IMR-90 (cell line): ENCODE measurements around the gene LMNTD2. TPM values are rescaled to one million over a fixed set of nuclear protein-coding genes. Genes with fewer than 3 reads are reported as not detected.

Experiments used
- ATAC-seq: fragments of 200-7000 bp; cut with Tn5 transposase; 2 replicates; pipeline ENCODE4 v1.9.1; 2020; ENCODE audit warnings: low read depth, mild to moderate bottlenecking, moderate library complexity
- BruUV-seq: library from RNA; stranded (reverse); fragments of 400-500 nt; replicated peaks from 2 replicates; lab custom pipeline; 2021; lab: Mats Ljungman, UMichigan
- CTCF ChIA-PET: fragments of 300-600 bp; formaldehyde crosslinking; extraction: SDS; loops from one replicate; lab custom pipeline; 2021; ENCODE audit warnings: antibody characterized with exemption; lab: Yijun Ruan, JAX
- POLR2A ChIA-PET: fragments of 300-600 bp; sonication (Branson Sonifier 250); formaldehyde crosslinking; loops from one replicate; lab custom pipeline; 2022; ENCODE audit warnings: antibody characterized with exemption; ENCODE audit not compliant: unreplicated experiment; lab: Charles Lee
- DNase-seq: peaks from one replicate; pipeline ENCODE4 v3.0.0; 2013
- H2AFZ ChIP-seq: replicated peaks from 2 replicates; pipeline ENCODE3; 2013; ENCODE audit warnings: low read length, mild to moderate bottlenecking; ENCODE audit not compliant: poor library complexity
- H2AK5ac ChIP-seq: 2 replicates; pipeline ENCODE4 v1.6.1; 2013; ENCODE audit warnings: low read depth, low read length, inconsistent platforms
- H2AK9ac ChIP-seq: replicated peaks from 2 replicates; pipeline ENCODE3; 2013; ENCODE audit warnings: mild to moderate bottlenecking, low read depth, low read length, moderate library complexity; ENCODE audit not compliant: poor library complexity
- H2BK120ac ChIP-seq: 2 replicates; pipeline ENCODE4 v1.6.1; 2013; ENCODE audit warnings: low read depth, low read length, inconsistent platforms
- H2BK15ac ChIP-seq: 3 replicates; pipeline ENCODE4 v1.6.1; 2013; ENCODE audit warnings: low read depth, low read length, inconsistent platforms
- H2BK20ac ChIP-seq: 2 replicates; pipeline ENCODE4 v1.6.1; 2013; ENCODE audit warnings: low read depth, mild to moderate bottlenecking, inconsistent platforms, low read length, moderate library complexity
- H2BK5ac ChIP-seq: 2 replicates; pipeline ENCODE4 v1.6.1; 2013; ENCODE audit warnings: mild to moderate bottlenecking, low read depth, low read length, inconsistent platforms; ENCODE audit not compliant: poor library complexity, severe bottlenecking
- H3K14ac ChIP-seq: replicated peaks from 2 replicates; pipeline ENCODE4 v1.6.1; 2013; ENCODE audit warnings: low read depth, low read length, inconsistent platforms
- H3K18ac ChIP-seq: 2 replicates; pipeline ENCODE4 v1.6.1; 2013; ENCODE audit warnings: low read depth, low read length, control low read depth
- H3K23ac ChIP-seq: 2 replicates; pipeline ENCODE4 v1.6.1; 2013; ENCODE audit warnings: low read depth, low read length, inconsistent platforms
- H3K27ac ChIP-seq: 2 replicates; pipeline ENCODE4 v1.5.1; 2013; ENCODE audit warnings: mild to moderate bottlenecking, control low read depth, low read length; ENCODE audit not compliant: insufficient read depth
- H3K27me3 ChIP-seq: 2 replicates; pipeline ENCODE4 v1.6.1; 2013; ENCODE audit warnings: low read length; ENCODE audit not compliant: control insufficient read depth, insufficient read depth
- H3K36me3 ChIP-seq: 2 replicates; pipeline ENCODE4 v1.6.1; 2013; ENCODE audit warnings: low read length, mixed read lengths; ENCODE audit not compliant: control insufficient read depth, insufficient read depth
- H3K4ac ChIP-seq: 2 replicates; pipeline ENCODE4 v1.6.1; 2013; ENCODE audit warnings: low read depth, low read length, inconsistent platforms
- H3K4me1 ChIP-seq: 2 replicates; pipeline ENCODE4 v1.6.1; 2013; ENCODE audit warnings: low read length, mixed read lengths; ENCODE audit not compliant: control insufficient read depth, insufficient read depth
- H3K4me2 ChIP-seq: 2 replicates; pipeline ENCODE4 v1.6.1; 2013; ENCODE audit warnings: low read depth, mild to moderate bottlenecking, control low read depth, low read length, moderate library complexity
- H3K4me3 ChIP-seq: 2 replicates; pipeline ENCODE4 v1.5.1; 2013; ENCODE audit warnings: low read depth, mild to moderate bottlenecking, control low read depth, low read length, moderate library complexity; ENCODE audit not compliant: insufficient read depth
- H3K56ac ChIP-seq: 2 replicates; pipeline ENCODE4 v1.6.1; 2013; ENCODE audit warnings: low read length, inconsistent platforms; ENCODE audit not compliant: insufficient read depth; ENCODE audit errors: extremely low read depth
- H3K79me1 ChIP-seq, 2 experiments: 2 replicates each; pipeline ENCODE4 v1.6.1; 2013; ENCODE audit warnings: low read length in 2 of 2, inconsistent platforms in 1 of 2, low read depth in 1 of 2
- H3K9ac ChIP-seq: 2 replicates; pipeline ENCODE4 v1.6.1; 2013; ENCODE audit warnings: low read depth, low read length, control low read depth
- H3K9me1 ChIP-seq: 2 replicates; pipeline ENCODE4 v1.6.1; 2013; ENCODE audit warnings: low read length, inconsistent platforms; ENCODE audit not compliant: insufficient read depth
- H3K9me3 ChIP-seq: 2 replicates; pipeline ENCODE4 v1.6.1; 2013; ENCODE audit warnings: low read length; ENCODE audit not compliant: control insufficient read depth, insufficient read depth
- H4K20me1 ChIP-seq: 2 replicates; pipeline ENCODE4 v1.6.1; 2013; ENCODE audit warnings: low read length, inconsistent platforms; ENCODE audit not compliant: insufficient read depth
- H4K5ac ChIP-seq: 2 replicates; pipeline ENCODE4 v1.6.1; 2013; ENCODE audit warnings: mild to moderate bottlenecking, low read depth, low read length, control low read depth
- H4K8ac ChIP-seq, 2 experiments: 2 replicates each; pipeline ENCODE4 v1.6.1; 2013; ENCODE audit warnings: low read depth in 2 of 2, low read length in 2 of 2, control low read depth in 1 of 2, inconsistent platforms in 1 of 2
- H4K91ac ChIP-seq: 2 replicates; pipeline ENCODE4 v1.6.1; 2013; ENCODE audit warnings: low read depth, low read length, inconsistent platforms; ENCODE audit not compliant: insufficient read depth
- BHLHE40 ChIP-seq: fragments of 150-350 bp; IDR thresholded peaks from 2 replicates; pipeline ENCODE4 v1.6.1; 2016; ENCODE audit warnings: mild to moderate bottlenecking, low read depth, low read length
- CEBPB ChIP-seq: IDR thresholded peaks from 2 replicates; pipeline ENCODE4 v1.6.1; 2012; ENCODE audit warnings: low read depth, low read length, improper control_type of control experiment
- CHD1 ChIP-seq: IDR thresholded peaks from 2 replicates; pipeline ENCODE4 v1.6.1; 2012; ENCODE audit warnings: low read depth, low read length, improper control_type of control experiment
- FOS ChIP-seq: fragments of 150-350 bp; IDR thresholded peaks from 2 replicates; pipeline ENCODE4 v1.6.1; 2016; ENCODE audit warnings: low read depth, low read length
- MAFK ChIP-seq: IDR thresholded peaks from 2 replicates; pipeline ENCODE4 v1.6.1; 2012; ENCODE audit warnings: low read depth, low read length, improper control_type of control experiment
- MAZ ChIP-seq: IDR thresholded peaks from 2 replicates; pipeline ENCODE4 v1.6.1; 2012; ENCODE audit warnings: low read depth, mild to moderate bottlenecking, low read length, improper control_type of control experiment, moderate library complexity, borderline replicate concordance
- MXI1 ChIP-seq: IDR thresholded peaks from 2 replicates; pipeline ENCODE4 v1.6.1; 2012; ENCODE audit warnings: low read depth, mild to moderate bottlenecking, low read length, moderate library complexity, borderline replicate concordance
- NFE2L2 ChIP-seq: fragments of 150-350 bp; IDR thresholded peaks from 2 replicates; pipeline ENCODE4 v1.6.1; 2016; ENCODE audit warnings: low read depth, mild to moderate bottlenecking, low read length
- POLR2A ChIP-seq: IDR thresholded peaks from 2 replicates; pipeline ENCODE4 v1.6.1; 2012; ENCODE audit warnings: mild to moderate bottlenecking, low read depth, low read length
- RAD21 ChIP-seq: IDR thresholded peaks from 2 replicates; pipeline ENCODE4 v1.6.1; 2012; ENCODE audit warnings: low read length, improper control_type of control experiment
- RCOR1 ChIP-seq: IDR thresholded peaks from 2 replicates; pipeline ENCODE4 v1.6.1; 2012; ENCODE audit warnings: mild to moderate bottlenecking, low read length, improper control_type of control experiment; ENCODE audit not compliant: insufficient replicate concordance
- RFX5 ChIP-seq: IDR thresholded peaks from 2 replicates; pipeline ENCODE4 v1.8.0; 2012; ENCODE audit warnings: low read depth, mild to moderate bottlenecking, low read length, moderate library complexity
- SMC3 ChIP-seq: fragments of 150-350 bp; IDR thresholded peaks from 2 replicates; pipeline ENCODE4 v1.6.1; 2016; ENCODE audit warnings: low read depth, mild to moderate bottlenecking, antibody characterized with exemption, low read length, moderate library complexity
- WGBS, 2 experiments: methylation state at CpG; one replicate each; pipeline versions ENCODE4 v1.1.5 to v1.1.7; 2013; ENCODE audit warnings: missing lambda C conversion rate in 2 of 2; ENCODE audit not compliant: insufficient read length in 1 of 2; ENCODE audit errors: extremely low coverage in 2 of 2; 5-methylcytosine and 5-hydroxymethylcytosine counted together
- dilution Hi-C: fragments of 300-500 bp; cut with HindIII; formaldehyde crosslinking; loops from one replicate; pipeline ENCODE4 v1.14.3; 2018; ENCODE audit warnings: low sequenced_read_pairs; ENCODE audit not compliant: unreplicated experiment
- in situ Hi-C: fragments of 300-500 bp; cut with MboI; formaldehyde crosslinking; loops from 3 replicates; pipeline ENCODE4 v1.14.3; 2019; ENCODE audit warnings: low sequenced_read_pairs, inconsistent platforms, mixed read lengths
- intact Hi-C: fragments of 100-400 bp; cut with micrococcal nuclease; formaldehyde crosslinking; loops from 2 replicates; pipeline ENCODE4 v1.10.0; 2022
- polyA plus RNA-seq, 3 experiments: library from polyadenylated mRNA; depleted of rRNA; stranded (reverse); fragments of >200 nt; gene quantifications; 2 replicates each; pipeline ENCODE4 v1.2.3, GENCODE V29; 2012; ENCODE audit warnings: low replicate concordance in 1 of 3
- total RNA-seq: library from RNA; depleted of rRNA; stranded (reverse); fragments of >200 nt; gene quantifications from 2 replicates; pipeline ENCODE4 v1.2.3, GENCODE V29; 2012
- TF ChIP-seq, protein P1 (sequence below): fragments of 150-350 bp; IDR thresholded peaks from 2 replicates; pipeline ENCODE4 v1.6.1; 2017; ENCODE audit warnings: mild to moderate bottlenecking, antibody characterized with exemption, low read length, low read depth
- TF ChIP-seq, protein P2 (sequence below): fragments of 150-350 bp; IDR thresholded peaks from 2 replicates; pipeline ENCODE4 v1.6.1; 2016; ENCODE audit warnings: low read depth, mild to moderate bottlenecking, low read length, moderate library complexity, borderline replicate concordance
- TF ChIP-seq, protein P3 (sequence below): conservative IDR thresholded peaks from 2 replicates; pipeline ENCODE4 v1.5.1; 2012; ENCODE audit warnings: mild to moderate bottlenecking, low read depth, low read length, improper control_type of control experiment

The LMNTD2 gene
- total and polyA plus RNA-seq, 2 of the 4 experiments (the other 2 are of a cell fraction) = 0.18 to 1.3 TPM

DNA sequence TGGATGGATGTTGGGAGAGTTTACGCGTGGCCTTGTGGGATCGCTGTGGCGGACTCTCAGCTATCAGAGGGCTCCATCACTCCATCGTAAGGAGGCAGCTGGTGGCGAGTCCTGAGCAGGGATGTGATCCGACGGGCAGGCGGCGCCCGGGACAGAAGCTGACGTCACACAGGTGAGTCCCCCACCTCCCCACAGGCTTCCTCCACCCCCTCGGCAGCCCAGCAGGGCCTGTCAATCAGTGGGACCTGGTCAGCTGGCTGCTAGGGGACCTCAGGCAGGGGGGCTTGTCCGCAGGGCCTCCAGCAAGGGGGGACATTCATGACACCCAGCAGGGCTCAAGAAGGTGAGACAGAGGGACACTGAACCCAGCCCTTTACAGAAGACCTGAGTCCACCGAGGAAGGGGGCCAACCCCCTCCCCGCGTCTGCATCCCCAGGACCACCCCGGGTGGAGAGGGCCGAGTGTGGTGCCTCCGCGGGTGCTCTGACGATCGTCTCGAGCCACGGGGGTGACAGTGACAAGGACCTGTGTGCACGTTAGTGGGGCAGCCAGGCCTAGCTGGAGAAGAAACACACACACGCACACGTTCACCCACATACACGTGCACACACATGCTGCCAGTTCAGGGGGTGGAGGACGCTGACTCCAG is 32.2 kb downstream of the LMNTD2 start:
- POLR2A ChIA-PET = no interaction called here
- Histone ChIP-seq H2BK20ac (no peak overlapping the region), H2AK9ac (no peak overlapping the region), H3K27me3 (no peaks in the 10 kb centered on the region), H2AK5ac (no peak overlapping the region), H2AFZ (no peak overlapping the region), H2BK15ac (no peak overlapping the region), H3K56ac (no peak overlapping the region), H3K14ac (no peak overlapping the region), H3K9ac (no peak overlapping the region), H4K5ac (no peak overlapping the region), H3K9me1 (no peaks in the 10 kb centered on the region), H3K79me1 (peaks cover 0 to 7% of the 10 kb centered on the region in 2 experiments; a peak in 2 of 4 replicates), H3K4me1 (no peaks in the 10 kb centered on the region), H3K4me3 (no peak overlapping the region), H4K8ac (no peak overlapping the region), H2BK5ac (no peak overlapping the region), H2BK120ac (no peak overlapping the region), H4K20me1 (peaks cover 8% of the 10 kb centered on the region), H4K91ac (no peak overlapping the region), H3K4ac (no peak overlapping the region), H3K9me3 (no peaks in the 10 kb centered on the region), H3K27ac (no peak overlapping the region), H3K4me2 (no peak overlapping the region), H3K36me3 (peaks cover 19% of the 10 kb centered on the region; the same call in 1 of the 2 replicates), H3K18ac (no peak overlapping the region), H3K23ac (no peak overlapping the region)
- CTCF ChIA-PET = no interaction called here
- TF ChIP-seq SMC3 = no peak
- TF ChIP-seq MAFK = no peak
- no peak for TF ChIP-seq FOS
- no peak for TF ChIP-seq BHLHE40
- no peak for TF ChIP-seq MAZ
- TF ChIP-seq CHD1 = no peak
- no peak for TF ChIP-seq NFE2L2
- TF ChIP-seq RAD21 = no peak
- TF ChIP-seq RCOR1 = no peak
- TF ChIP-seq MXI1 = no peak
- TF ChIP-seq, protein P1, sequence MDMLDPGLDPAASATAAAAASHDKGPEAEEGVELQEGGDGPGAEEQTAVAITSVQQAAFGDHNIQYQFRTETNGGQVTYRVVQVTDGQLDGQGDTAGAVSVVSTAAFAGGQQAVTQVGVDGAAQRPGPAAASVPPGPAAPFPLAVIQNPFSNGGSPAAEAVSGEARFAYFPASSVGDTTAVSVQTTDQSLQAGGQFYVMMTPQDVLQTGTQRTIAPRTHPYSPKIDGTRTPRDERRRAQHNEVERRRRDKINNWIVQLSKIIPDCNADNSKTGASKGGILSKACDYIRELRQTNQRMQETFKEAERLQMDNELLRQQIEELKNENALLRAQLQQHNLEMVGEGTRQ = no peak
- TF ChIP-seq CEBPB = no peak
- no peak for TF ChIP-seq POLR2A
- TF ChIP-seq, protein P2, sequence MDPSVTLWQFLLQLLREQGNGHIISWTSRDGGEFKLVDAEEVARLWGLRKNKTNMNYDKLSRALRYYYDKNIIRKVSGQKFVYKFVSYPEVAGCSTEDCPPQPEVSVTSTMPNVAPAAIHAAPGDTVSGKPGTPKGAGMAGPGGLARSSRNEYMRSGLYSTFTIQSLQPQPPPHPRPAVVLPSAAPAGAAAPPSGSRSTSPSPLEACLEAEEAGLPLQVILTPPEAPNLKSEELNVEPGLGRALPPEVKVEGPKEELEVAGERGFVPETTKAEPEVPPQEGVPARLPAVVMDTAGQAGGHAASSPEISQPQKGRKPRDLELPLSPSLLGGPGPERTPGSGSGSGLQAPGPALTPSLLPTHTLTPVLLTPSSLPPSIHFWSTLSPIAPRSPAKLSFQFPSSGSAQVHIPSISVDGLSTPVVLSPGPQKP = no peak
- TF ChIP-seq, protein P3, sequence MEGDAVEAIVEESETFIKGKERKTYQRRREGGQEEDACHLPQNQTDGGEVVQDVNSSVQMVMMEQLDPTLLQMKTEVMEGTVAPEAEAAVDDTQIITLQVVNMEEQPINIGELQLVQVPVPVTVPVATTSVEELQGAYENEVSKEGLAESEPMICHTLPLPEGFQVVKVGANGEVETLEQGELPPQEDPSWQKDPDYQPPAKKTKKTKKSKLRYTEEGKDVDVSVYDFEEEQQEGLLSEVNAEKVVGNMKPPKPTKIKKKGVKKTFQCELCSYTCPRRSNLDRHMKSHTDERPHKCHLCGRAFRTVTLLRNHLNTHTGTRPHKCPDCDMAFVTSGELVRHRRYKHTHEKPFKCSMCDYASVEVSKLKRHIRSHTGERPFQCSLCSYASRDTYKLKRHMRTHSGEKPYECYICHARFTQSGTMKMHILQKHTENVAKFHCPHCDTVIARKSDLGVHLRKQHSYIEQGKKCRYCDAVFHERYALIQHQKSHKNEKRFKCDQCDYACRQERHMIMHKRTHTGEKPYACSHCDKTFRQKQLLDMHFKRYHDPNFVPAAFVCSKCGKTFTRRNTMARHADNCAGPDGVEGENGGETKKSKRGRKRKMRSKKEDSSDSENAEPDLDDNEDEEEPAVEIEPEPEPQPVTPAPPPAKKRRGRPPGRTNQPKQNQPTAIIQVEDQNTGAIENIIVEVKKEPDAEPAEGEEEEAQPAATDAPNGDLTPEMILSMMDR = no peak
- no peak for TF ChIP-seq RFX5
- DNase-seq (no peak), ATAC-seq (no peak)
- dilution Hi-C loops = no loop called here
- in situ Hi-C loops = no loop called here
- intact Hi-C loops = no loop called here
- WGBS, 2 experiments = 72% methylated on average over 8 of the region's 30 CpGs; no CpG with 5 or more reads in 1 of the 2 experiments
- no TSS peak for BruUV-seq
